ENCODE measurements around the gene CTSZ. TPM values are rescaled to one million over a fixed set of nuclear protein-coding genes. Genes with fewer than 3 reads are reported as not detected.

The CTSZ gene
- total and polyA plus RNA-seq, 10 of the 15 experiments (the other 5 are each of a cell fraction or from before 2014, with no cell fraction given): 6.0 to 301 (median 154) TPM

- ChIA-PET SMC1A (ENCODE audit: uncharacterized antibody, unreplicated experiment) (interaction anchor here (0.7 kb wide), 1 partner anchor 151 kb away, joined by 3 read pairs; no protein-coding TSS in a partner anchor), RAD21 (ENCODE audit: unreplicated experiment) (interaction anchor here (1.3 kb wide), 1 partner anchor 13 kb away, joined by 4 read pairs; no protein-coding TSS in a partner anchor), POLR2A (interaction anchor here (0.6 kb wide), 1 partner anchor 16 kb away, joined by 3 read pairs; no protein-coding TSS in a partner anchor), CTCF (interaction anchor here (0.6 to 0.8 kb wide), 2 partner anchors 10 to 33 kb away, joined by 3 to 4 read pairs; no protein-coding TSS in a partner anchor)
- intact Hi-C loops (cut with micrococcal nuclease; ENCODE audit: unreplicated experiment): no loop called here
- BruUV-seq (replicated peaks): no TSS peak
- Histone ChIP-seq H3K9ac (ENCODE audit: control insufficient read depth, insufficient read depth, low read length) (no peak overlapping the region), H3K27me3 (replicated peaks in 1 of 2; ENCODE audit: control insufficient read depth in 2 of 2, insufficient read depth in 2 of 2, low read length in 1 of 2) (no peaks in the 10 kb centered on the region), H3K4me1 (ENCODE audit: control insufficient read depth, insufficient read depth, low read length) (peaks cover 11% of the 10 kb centered on the region), H3K27ac (ENCODE audit: control insufficient read depth, insufficient read depth) (no peak overlapping the region), H4K20me1 (ENCODE audit: control insufficient read depth, insufficient read depth) (no peaks in the 10 kb centered on the region), H3K9me3 (replicated peaks; ENCODE audit: control insufficient read depth, insufficient read depth, low read length) (no peaks in the 10 kb centered on the region), H2AFZ (ENCODE audit: control insufficient read depth, low read depth, low read length) (peak overlapping the region; percentile 15; the same call in 1 of the 2 replicates), H3K36me3 (ENCODE audit: control insufficient read depth in 2 of 2, insufficient read depth in 2 of 2, low read length in 1 of 2) (peaks cover 0 to 1% of the 10 kb centered on the region in 2 experiments; a peak in 2 of 4 replicates), H3K4me3 (no peak overlapping the region), H3K4me2 (ENCODE audit: control insufficient read depth, insufficient read depth) (no peak overlapping the region), H3K79me2 (ENCODE audit: control insufficient read depth, insufficient read depth, low read length) (no peaks in the 10 kb centered on the region)
- no peak for DNase-seq (ENCODE audit: low read depth, low spot score)
- FAIRE-seq: no peak
- no peak for ATAC-seq
- in situ Hi-C loops (cut with MboI): no loop called here
- 74% methylated on average over 15 of the region's 16 CpGs for WGBS (ENCODE audit: insufficient coverage, insufficient replicate concordance, low lambda C conversion rate, missing lambda C conversion rate)
- TF ChIP-seq POLR2AphosphoS2 (IDR thresholded peaks at IDR 0.05; ENCODE audit: low read depth, low read length): no peak
- TF ChIP-seq ZNF592 (IDR thresholded peaks at IDR 0.05): no peak
- TF ChIP-seq MEF2B (IDR thresholded peaks at IDR 0.05; ENCODE audit: partially characterized antibody, poor library complexity, severe bottlenecking): no peak
- TF ChIP-seq ZBED1 (IDR thresholded peaks at IDR 0.05; ENCODE audit: borderline replicate concordance): no peak
- TF ChIP-seq SIN3A (IDR thresholded peaks at IDR 0.05; ENCODE audit: low read depth, low read length): no peak
- no peak for TF ChIP-seq NR2C2 (IDR thresholded peaks at IDR 0.05; ENCODE audit: borderline replicate concordance, control insufficient read depth, insufficient read length, low read depth)
- TF ChIP-seq SKIL (IDR thresholded peaks at IDR 0.05; ENCODE audit: low read depth, poor library complexity, severe bottlenecking): no peak
- no peak for TF ChIP-seq ZSCAN29 (IDR thresholded peaks at IDR 0.05)
- no peak for TF ChIP-seq SIX5 (IDR thresholded peaks at IDR 0.05; ENCODE audit: low read depth, low read length, severe bottlenecking)
- no peak for TF ChIP-seq KAT2A (conservative IDR thresholded peaks at IDR 0.05; ENCODE audit: control insufficient read depth, low read depth, low read length)
- no peak for TF ChIP-seq CREB1 (IDR thresholded peaks at IDR 0.05; ENCODE audit: low read depth)
- no peak for TF ChIP-seq SUPT20H (IDR thresholded peaks at IDR 0.05; ENCODE audit: borderline replicate concordance, control insufficient read depth, low read depth, low read length)
- no peak for TF ChIP-seq RB1 (IDR thresholded peaks at IDR 0.05; ENCODE audit: borderline replicate concordance)
- no peak for TF ChIP-seq PML (IDR thresholded peaks at IDR 0.05; ENCODE audit: low read length)
- no peak for TF ChIP-seq SMAD5 (IDR thresholded peaks at IDR 0.05; ENCODE audit: low read depth)
- TF ChIP-seq RAD51 (IDR thresholded peaks at IDR 0.05): no peak
Measured at GRCh38 chr20:59015812-59016711, 9.0 kb upstream of the CTSZ start.

Measured in GM12878 (cell line).